Calu3 (cell line): ENCODE measurements around the gene GPR148. TPM values are rescaled to one million over a fixed set of nuclear protein-coding genes. Genes with fewer than 3 reads are reported as not detected.
"Not testable (repeated sequence)": the region's sequence is repeated elsewhere in the genome, so short reads cannot be mapped to it uniquely, and the experiment has no call there.

Source experiments
- BruUV-seq: library from RNA; stranded (reverse); fragments of 400-500 nt; replicated peaks from 2 replicates; lab custom pipeline; 2021; lab: Mats Ljungman, UMichigan
- CTCF ChIA-PET: fragments of 300-600 bp; sonication (Branson Sonifier 250); formaldehyde crosslinking; loops from one replicate; lab custom pipeline; 2022; ENCODE audit warnings: antibody characterized with exemption; lab: Charles Lee
- DNase-seq: peaks from one replicate; pipeline ENCODE4 v3.0.0; 2022
- H3K27ac Mint-ChIP-seq: one replicate; pipeline ENCODE4 v1.8.0; 2022; ENCODE audit warnings: mixed read lengths; ENCODE audit not compliant: unreplicated experiment
- H3K27me3 Mint-ChIP-seq: one replicate; pipeline ENCODE4 v1.8.0; 2022; ENCODE audit warnings: mixed read lengths; ENCODE audit not compliant: unreplicated experiment
- H3K36me3 Mint-ChIP-seq: one replicate; pipeline ENCODE4 v1.8.0; 2022; ENCODE audit warnings: mild to moderate bottlenecking, moderate library complexity, mixed read lengths; ENCODE audit not compliant: insufficient read depth, unreplicated experiment
- H3K4me1 Mint-ChIP-seq: one replicate; pipeline ENCODE4 v1.8.0; 2022; ENCODE audit warnings: mild to moderate bottlenecking, low read depth, mixed read lengths; ENCODE audit not compliant: unreplicated experiment
- H3K4me3 Mint-ChIP-seq: one replicate; pipeline ENCODE4 v1.8.0; 2022; ENCODE audit warnings: mild to moderate bottlenecking, low read depth, moderate library complexity, mixed read lengths; ENCODE audit not compliant: unreplicated experiment
- H3K9me3 Mint-ChIP-seq: one replicate; pipeline ENCODE4 v1.8.0; 2022; ENCODE audit warnings: low read depth, mixed read lengths; ENCODE audit not compliant: unreplicated experiment
- CTCF ChIP-seq: fragments of 200-600 bp; IDR thresholded peaks from one replicate; pipeline ENCODE4 v1.8.0; 2022; ENCODE audit warnings: antibody characterized with exemption; ENCODE audit not compliant: unreplicated experiment
- intact Hi-C: fragments of 100-400 bp; cut with micrococcal nuclease; formaldehyde crosslinking; loops from one replicate; pipeline ENCODE4 v1.10.0; 2022; ENCODE audit not compliant: unreplicated experiment
- total RNA-seq: library from RNA; stranded (reverse); gene quantifications from 2 replicates; pipeline ENCODE4 v1.2.3, GENCODE V29; 2022

The GPR148 gene
- total RNA-seq, 1 experiment from 2014 or later: not detected

- Mint-ChIP-seq H3K36me3 (peaks cover 9% of the 10 kb centered on the region), H3K9me3 (no peaks in the 10 kb centered on the region), H3K27ac (peak overlapping the region; percentile 11), H3K4me1 (no peaks in the 10 kb centered on the region), H3K27me3 (peaks cover 37% of the 10 kb centered on the region), H3K4me3 (peak overlapping the region; percentile 76)
- DNase-seq: peak; percentile 92
- CTCF ChIA-PET: no interaction called here
- intact Hi-C loops: no loop called here
- no TSS peak for BruUV-seq
- TF ChIP-seq CTCF: no peak
Measured at GRCh38 chr2:130727286-130727924, 1.5 kb upstream of the GPR148 start.

DNA sequence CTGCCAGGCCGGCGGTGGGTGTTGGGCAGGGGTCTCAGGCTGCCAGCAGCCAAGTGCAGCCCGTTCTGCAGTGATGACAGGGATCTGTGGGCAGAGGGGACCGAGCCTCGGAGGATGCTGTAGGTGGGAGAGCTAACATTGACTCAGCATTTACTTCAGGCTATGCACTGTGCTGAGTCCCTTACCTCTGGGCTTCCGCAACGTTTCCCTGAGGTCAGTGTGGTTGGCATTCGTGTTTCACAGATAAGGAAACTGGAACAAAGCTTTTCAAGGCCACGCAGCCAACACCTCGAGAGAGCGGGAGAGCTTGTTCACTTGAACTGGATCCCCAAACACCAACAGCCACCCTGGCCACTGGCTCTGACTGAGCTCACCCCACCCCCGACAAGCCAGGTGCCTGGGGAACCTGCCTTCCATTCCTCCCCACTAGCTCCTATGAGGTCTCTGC lies 839 bp upstream of the GPR148 start:
- intact Hi-C loops: no loop called here
- DNase-seq: peak; percentile 18
- no peaks in the 10 kb centered on the region for H3K4me1 Mint-ChIP-seq
- CTCF ChIA-PET: no interaction called here
- H3K4me3 Mint-ChIP-seq: peak overlapping the region; percentile 76
- BruUV-seq: no TSS peak
- peaks cover 9% of the 10 kb centered on the region for H3K36me3 Mint-ChIP-seq
- peak overlapping the region; percentile 11 for H3K27ac Mint-ChIP-seq
- no peaks in the 10 kb centered on the region for H3K9me3 Mint-ChIP-seq
- peaks cover 31% of the 10 kb centered on the region for H3K27me3 Mint-ChIP-seq
- TF ChIP-seq CTCF: no peak

DNA sequence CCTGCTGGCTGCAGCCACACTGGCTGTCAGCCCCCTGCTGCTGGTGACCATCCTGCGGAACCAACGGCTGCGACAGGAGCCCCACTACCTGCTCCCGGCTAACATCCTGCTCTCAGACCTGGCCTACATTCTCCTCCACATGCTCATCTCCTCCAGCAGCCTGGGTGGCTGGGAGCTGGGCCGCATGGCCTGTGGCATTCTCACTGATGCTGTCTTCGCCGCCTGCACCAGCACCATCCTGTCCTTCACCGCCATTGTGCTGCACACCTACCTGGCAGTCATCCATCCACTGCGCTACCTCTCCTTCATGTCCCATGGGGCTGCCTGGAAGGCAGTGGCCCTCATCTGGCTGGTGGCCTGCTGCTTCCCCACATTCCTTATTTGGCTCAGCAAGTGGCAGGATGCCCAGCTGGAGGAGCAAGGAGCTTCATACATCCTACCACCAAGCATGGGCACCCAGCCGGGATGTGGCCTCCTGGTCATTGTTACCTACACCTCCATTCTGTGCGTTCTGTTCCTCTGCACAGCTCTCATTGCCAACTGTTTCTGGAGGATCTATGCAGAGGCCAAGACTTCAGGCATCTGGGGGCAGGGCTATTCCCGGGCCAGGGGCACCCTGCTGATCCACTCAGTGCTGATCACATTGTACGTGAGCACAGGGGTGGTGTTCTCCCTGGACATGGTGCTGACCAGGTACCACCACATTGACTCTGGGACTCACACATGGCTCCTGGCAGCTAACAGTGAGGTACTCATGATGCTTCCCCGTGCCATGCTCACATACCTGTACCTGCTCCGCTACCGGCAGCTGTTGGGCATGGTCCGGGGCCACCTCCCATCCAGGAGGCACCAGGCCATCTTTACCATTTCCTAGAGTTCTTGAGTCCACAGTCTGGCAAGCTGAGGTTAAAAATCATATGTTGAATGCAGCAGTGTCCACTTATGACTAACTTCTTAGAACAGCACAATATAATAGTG lies 741 bp downstream of the GPR148 start:
- no peaks in the 10 kb centered on the region for H3K4me1 Mint-ChIP-seq
- CTCF ChIA-PET: interaction anchor here (0.5 kb wide), 1 partner anchor 28 kb away, joined by 3 read pairs; no protein-coding TSS in a partner anchor
- no peak overlapping the region for H3K27ac Mint-ChIP-seq
- peaks cover 9% of the 10 kb centered on the region for H3K36me3 Mint-ChIP-seq
- no peak overlapping the region for H3K4me3 Mint-ChIP-seq
- intact Hi-C loops: no loop called here
- TF ChIP-seq CTCF: no peak
- no peak for DNase-seq
- BruUV-seq: no TSS peak
- no peaks in the 10 kb centered on the region for H3K9me3 Mint-ChIP-seq
- peaks cover 40% of the 10 kb centered on the region for H3K27me3 Mint-ChIP-seq

DNA sequence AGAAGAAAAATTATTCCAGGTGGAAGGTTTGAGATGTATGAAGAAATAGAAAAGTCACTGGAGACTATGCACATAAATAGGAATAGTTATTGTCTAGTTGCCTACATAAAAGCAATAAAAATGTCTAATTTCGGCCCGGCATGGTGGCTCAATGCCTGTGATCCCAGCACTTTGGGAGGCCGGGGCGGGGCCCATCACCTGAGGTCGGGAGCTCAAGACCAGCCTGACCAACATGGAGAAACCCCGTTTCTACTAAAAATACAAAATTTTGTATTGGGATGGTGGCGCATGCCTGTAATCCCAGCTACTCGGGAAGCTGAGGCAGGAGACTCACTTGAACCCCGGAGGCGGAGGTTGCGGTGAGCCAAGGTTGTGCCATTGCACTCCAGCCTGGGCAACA lies 3.4 kb downstream of the GPR148 start:
- H3K4me1 Mint-ChIP-seq, H3K9me3 Mint-ChIP-seq, BruUV-seq, DNase-seq, H3K4me3 Mint-ChIP-seq, CTCF ChIA-PET, intact Hi-C loops, H3K36me3 Mint-ChIP-seq, H3K27ac Mint-ChIP-seq: not testable (repeated sequence)
- peaks cover 48% of the 10 kb centered on the region for H3K27me3 Mint-ChIP-seq
